Gastrocnemius medialis (tissue), 4 donors: ENCODE measurements around the gene PYGB.

Experiments used
- CTCF ChIP-seq, 5 experiments: fragments of 450-650 bp in 3 of 5; fragments of 200-600 bp in 2 of 5; sonication (generic) in 2 of 5; IDR thresholded peaks in 4 of 5; conservative IDR thresholded peaks in 1 of 5; 1 replicate in 4 of 5; 2 replicates in 1 of 5; pipeline ENCODE4 v1.5.1; 2016 to 2019; ENCODE audit warnings: antibody characterized with exemption in 5 of 5, mild to moderate bottlenecking in 3 of 5, moderate library complexity in 3 of 5
- POLR2A ChIP-seq, 2 donors: fragments of 450-650 bp; IDR thresholded peaks; one replicate each; pipeline ENCODE4 v1.6.1; 2017; ENCODE audit warnings: antibody characterized with exemption in 2 of 2, mild to moderate bottlenecking in 2 of 2, moderate library complexity in 2 of 2

GRCh38 chr20:25251558-25251957 lies 3.7 kb downstream of the PYGB start:
- TF ChIP-seq CTCF (IDR thresholded peaks at IDR 0.05 in 4 of 5, conservative IDR thresholded peaks at IDR 0.05 in 1 of 5) (no peak), POLR2A (IDR thresholded peaks at IDR 0.05) (no peak)
